Activated T-cell treated with anti-CD3 and anti-CD28 coated beads, Interleukin-2, amount 50 U/mL, for 72 hours (primary cell): ENCODE data around the gene ALAS2. TPM values are rescaled to one million over a fixed set of nuclear protein-coding genes. Genes with fewer than 3 reads are reported as not detected.

ENCODE experiments used
- ATAC-seq, 2 donors: fragments of 150-1000 bp; cut with Tn5 transposase; replicated peaks in 1 of 2; 2 replicates each; pipeline ENCODE4 v1.10.0; 2021; ENCODE audit warnings: moderate library complexity in 2 of 2, mild to moderate bottlenecking in 1 of 2
- DNase-seq, 2 donors: peaks; one replicate each; pipeline ENCODE4 v3.0.0; 2021 to 2022; ENCODE audit warnings: mixed read lengths in 1 of 2
- H3K27ac Mint-ChIP-seq: one replicate; pipeline ENCODE4 v1.8.0; 2022; ENCODE audit warnings: mild to moderate bottlenecking, moderate library complexity, mixed read lengths
- H3K27me3 Mint-ChIP-seq: one replicate; pipeline ENCODE4 v1.8.0; 2022; ENCODE audit warnings: low read depth, mixed read lengths
- H3K36me3 Mint-ChIP-seq, 2 donors: one replicate each; pipeline ENCODE4 v1.8.0; 2022; ENCODE audit warnings: mixed read lengths in 2 of 2, mild to moderate bottlenecking in 1 of 2; ENCODE audit not compliant: insufficient read depth in 2 of 2
- H3K4me1 Mint-ChIP-seq: one replicate; pipeline ENCODE4 v1.8.0; 2022; ENCODE audit warnings: low read depth, mixed read lengths
- H3K4me3 Mint-ChIP-seq, 2 donors: one replicate each; pipeline ENCODE4 v1.8.0; 2022; ENCODE audit warnings: mild to moderate bottlenecking in 2 of 2, mixed read lengths in 2 of 2, moderate library complexity in 2 of 2
- H3K9me3 Mint-ChIP-seq, 2 donors: one replicate each; pipeline ENCODE4 v1.8.0; 2022; ENCODE audit warnings: mixed read lengths in 2 of 2
- total RNA-seq, 2 donors: library from RNA; stranded (reverse); gene quantifications; one replicate each; pipeline ENCODE4 v1.2.3, GENCODE V29; 2022

Gene ALAS2
- total RNA-seq, 2 donors from 2014 or later: not detected

DNA sequence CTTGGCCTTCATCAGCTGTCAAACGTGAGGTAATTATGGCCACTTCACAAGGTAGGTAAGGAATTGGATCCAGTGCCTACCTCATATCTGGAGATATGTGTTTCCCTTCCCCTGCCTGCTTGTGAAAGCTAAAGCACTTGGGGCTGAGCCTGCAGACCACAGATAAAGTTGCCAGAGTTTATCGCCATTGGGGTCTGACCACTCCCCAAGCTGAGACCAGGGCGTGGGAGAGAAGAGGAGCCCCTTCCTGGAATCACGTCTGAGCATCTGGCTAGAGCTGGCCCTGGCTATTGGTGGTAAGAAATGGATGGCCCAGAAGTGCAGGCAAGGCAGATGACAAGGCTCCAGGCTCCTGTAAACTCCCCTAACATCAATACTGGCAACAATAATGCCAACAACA is 2.7 kb downstream of the ALAS2 start:
- H3K27ac Mint-ChIP-seq: no peak overlapping the region
- ATAC-seq: no peak
- no peaks in the 10 kb centered on the region for H3K4me1 Mint-ChIP-seq
- no peak for DNase-seq
- peaks cover 0 to 2% of the 10 kb centered on the region in 2 donors for H3K36me3 Mint-ChIP-seq
- H3K9me3 Mint-ChIP-seq: no peaks in the 10 kb centered on the region
- no peak overlapping the region for H3K4me3 Mint-ChIP-seq
- peaks cover 19% of the 10 kb centered on the region for H3K27me3 Mint-ChIP-seq

DNA sequence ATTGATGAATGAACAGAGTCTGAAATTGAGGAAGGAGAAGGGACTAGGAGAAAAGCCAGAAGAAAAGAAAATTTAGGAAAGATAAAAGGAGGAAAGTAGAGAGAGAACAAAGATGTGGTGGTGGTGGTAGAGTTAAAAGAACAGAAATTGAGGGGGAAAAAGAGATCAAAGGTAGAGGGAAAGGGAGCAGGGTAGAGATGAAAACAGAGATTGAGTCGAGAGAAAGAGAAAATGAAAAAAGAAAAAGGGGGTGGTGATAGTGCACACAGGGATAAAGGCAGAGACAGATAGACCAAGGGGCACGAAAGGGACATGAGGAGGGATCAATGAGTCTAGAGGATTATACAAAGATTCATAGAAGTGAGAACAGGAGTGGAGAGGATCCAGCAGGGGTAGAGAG is 3.9 kb downstream of the ALAS2 start:
- Mint-ChIP-seq H3K4me1 (no peaks in the 10 kb centered on the region), H3K9me3 (no peaks in the 10 kb centered on the region)
- ATAC-seq: no peak

DNA sequence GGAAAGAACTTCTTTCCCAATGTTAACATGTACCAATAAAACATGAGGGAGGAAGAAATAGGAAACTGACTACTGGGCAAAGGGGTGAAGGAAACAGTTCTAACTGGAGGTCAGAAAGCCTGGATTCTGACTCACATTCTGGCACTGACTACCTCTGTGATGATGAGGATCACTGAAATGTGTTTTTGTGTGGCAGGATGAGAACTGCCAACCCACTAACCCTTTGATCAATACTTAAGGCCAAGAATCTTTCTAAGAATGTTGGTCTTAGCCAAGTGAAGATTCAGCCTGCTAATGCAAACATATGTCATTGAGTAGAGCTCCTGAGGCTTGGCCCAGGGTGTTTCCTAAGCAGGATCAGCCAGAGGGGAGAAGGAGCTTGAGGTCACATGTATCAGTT is 4.6 kb downstream of the ALAS2 start:
- H3K4me3 Mint-ChIP-seq: no peak overlapping the region
- no peak overlapping the region for H3K27ac Mint-ChIP-seq
- H3K27me3 Mint-ChIP-seq: peaks cover 23% of the 10 kb centered on the region
- no peak for DNase-seq
- H3K9me3 Mint-ChIP-seq: no peaks in the 10 kb centered on the region
- no peaks in the 10 kb centered on the region for H3K4me1 Mint-ChIP-seq
- peaks cover 0 to 2% of the 10 kb centered on the region in 2 donors for H3K36me3 Mint-ChIP-seq
- no peak for ATAC-seq

More for the DNA sequence above, 3.9 kb downstream of the ALAS2 start:
- H3K36me3 Mint-ChIP-seq: peaks cover 0 to 2% of the 10 kb centered on the region in 2 donors
- H3K27ac Mint-ChIP-seq: no peak overlapping the region
- no peak overlapping the region for H3K4me3 Mint-ChIP-seq
- DNase-seq: no peak
- H3K27me3 Mint-ChIP-seq: peaks cover 19% of the 10 kb centered on the region

DNA sequence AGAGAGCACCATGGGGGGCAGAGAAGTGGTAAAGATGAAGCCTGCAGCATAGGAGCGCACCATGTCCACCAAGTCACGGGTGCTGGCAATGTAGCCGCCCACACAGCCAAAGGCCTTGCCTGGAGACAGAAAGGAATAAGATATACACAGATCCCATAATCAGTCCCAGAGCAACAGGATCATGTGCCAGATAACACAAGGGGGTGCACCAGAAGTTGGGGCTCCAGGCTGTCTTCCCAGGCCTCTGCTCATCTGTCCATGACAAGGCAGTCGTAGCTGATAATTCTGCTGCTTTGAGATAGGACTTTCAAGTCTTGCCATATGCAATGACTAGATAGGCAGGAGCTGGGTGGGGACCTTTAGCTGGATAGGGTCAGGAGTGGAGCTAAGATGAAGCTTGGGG is 15.9 kb downstream of the ALAS2 start:
- H3K27me3 Mint-ChIP-seq: no peaks in the 10 kb centered on the region
- no peaks in the 10 kb centered on the region for H3K9me3 Mint-ChIP-seq
- DNase-seq (no peak), ATAC-seq (no peak)
- H3K4me1 Mint-ChIP-seq: no peaks in the 10 kb centered on the region
- H3K36me3 Mint-ChIP-seq: no peaks in the 10 kb centered on the region
- H3K27ac Mint-ChIP-seq: no peak overlapping the region
- no peak overlapping the region for H3K4me3 Mint-ChIP-seq

DNA sequence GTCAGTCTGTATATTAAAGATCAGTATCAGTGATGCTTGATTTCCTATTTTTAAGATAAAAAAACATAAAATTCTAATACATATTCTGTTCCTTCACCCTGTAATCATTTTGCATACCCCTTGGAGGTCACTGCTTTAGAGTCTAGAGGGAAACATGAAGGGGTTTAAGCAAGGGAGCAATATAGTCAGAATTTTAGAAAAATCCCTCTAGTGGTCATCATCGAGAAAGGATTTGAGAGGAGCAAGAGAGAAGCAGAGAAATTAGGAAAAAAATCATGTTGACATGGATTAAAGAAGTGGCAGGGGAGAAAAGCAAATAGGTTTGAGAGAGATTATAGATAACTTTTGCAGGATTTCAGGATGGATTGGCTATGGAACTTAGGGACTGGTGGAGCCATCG is 19.5 kb downstream of the ALAS2 start:
- no peaks in the 10 kb centered on the region for H3K9me3 Mint-ChIP-seq
- H3K4me1 Mint-ChIP-seq: peaks cover 5% of the 10 kb centered on the region
- no peak overlapping the region for H3K4me3 Mint-ChIP-seq
- H3K27me3 Mint-ChIP-seq: no peaks in the 10 kb centered on the region
- DNase-seq (no peak), ATAC-seq (no peak)
- no peak overlapping the region for H3K27ac Mint-ChIP-seq
- H3K36me3 Mint-ChIP-seq: peaks cover 0 to 3% of the 10 kb centered on the region in 2 donors

DNA sequence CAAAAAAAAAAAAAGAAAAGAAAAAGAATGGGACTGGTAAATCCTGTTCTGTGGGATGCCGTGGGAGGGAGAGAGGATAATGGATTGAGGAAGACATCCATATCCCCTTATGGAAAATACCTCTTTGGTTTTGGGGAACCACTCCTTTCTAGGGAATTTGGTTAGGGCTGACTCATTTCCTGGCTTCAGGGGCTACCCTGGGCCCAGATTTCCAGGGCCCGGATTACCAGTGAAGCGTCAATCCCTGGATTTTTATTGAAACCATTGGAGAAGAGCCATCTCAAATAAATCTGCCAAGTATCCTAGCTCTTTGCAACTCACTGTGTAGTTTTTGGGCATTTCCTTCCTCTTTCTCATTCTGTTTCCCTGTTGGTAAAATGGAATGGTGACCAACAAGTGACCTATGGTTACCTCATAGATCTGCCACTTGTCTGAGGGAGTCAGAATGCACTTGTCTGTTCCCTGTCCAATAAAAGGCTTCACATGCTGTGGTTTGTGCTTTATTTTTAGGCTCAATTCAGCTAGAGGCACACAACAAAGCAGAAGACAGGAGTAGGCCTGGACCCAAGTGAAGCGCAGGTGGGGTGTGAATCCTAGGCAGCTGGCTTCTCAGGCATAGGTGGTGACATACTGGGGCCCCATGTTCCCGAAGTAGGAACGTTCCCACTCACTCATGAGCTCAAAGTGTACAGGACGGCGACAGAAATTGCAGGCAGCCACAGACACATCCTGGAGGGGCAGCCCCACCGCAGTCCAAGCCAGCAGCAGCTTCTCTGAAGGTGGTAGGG is 22.0 kb downstream of the ALAS2 start:
- no peak overlapping the region for H3K4me3 Mint-ChIP-seq
- peak overlapping the region; percentile 56 for H3K27ac Mint-ChIP-seq
- DNase-seq (no peak), ATAC-seq (peak in 1 of 2 donors; percentile 36)
- peaks cover 4 to 7% of the 10 kb centered on the region in 2 donors for H3K36me3 Mint-ChIP-seq
- no peaks in the 10 kb centered on the region for H3K27me3 Mint-ChIP-seq
- no peaks in the 10 kb centered on the region for H3K9me3 Mint-ChIP-seq
- H3K4me1 Mint-ChIP-seq: peaks cover 5% of the 10 kb centered on the region

DNA sequence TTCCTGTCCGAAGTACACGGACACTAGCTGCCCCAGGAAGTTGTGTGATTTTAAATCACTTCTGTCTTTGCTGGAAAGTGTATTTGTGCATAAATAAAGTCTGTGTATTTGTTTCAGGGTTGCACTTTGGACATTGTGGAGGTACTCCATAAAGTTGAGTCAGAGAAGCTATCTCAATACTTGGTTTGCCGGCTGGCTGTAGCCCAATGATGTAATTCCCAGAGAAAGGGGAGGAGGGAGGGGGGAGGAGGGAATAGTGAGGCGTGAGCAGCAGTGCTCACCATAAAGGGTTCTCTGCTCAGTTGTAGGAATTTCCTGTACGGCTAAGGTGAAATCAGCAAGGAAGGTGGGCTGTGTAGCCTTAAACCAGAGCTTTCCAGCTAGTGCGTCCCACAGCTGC is 23.1 kb downstream of the ALAS2 start:
- Mint-ChIP-seq H3K9me3 (no peaks in the 10 kb centered on the region), H3K4me1 (peaks cover 12% of the 10 kb centered on the region), H3K36me3 (peaks cover 7 to 10% of the 10 kb centered on the region in 2 donors), H3K27me3 (no peaks in the 10 kb centered on the region), H3K27ac (no peak overlapping the region), H3K4me3 (no peak overlapping the region)
- ATAC-seq: no peak
- no peak for DNase-seq

DNA sequence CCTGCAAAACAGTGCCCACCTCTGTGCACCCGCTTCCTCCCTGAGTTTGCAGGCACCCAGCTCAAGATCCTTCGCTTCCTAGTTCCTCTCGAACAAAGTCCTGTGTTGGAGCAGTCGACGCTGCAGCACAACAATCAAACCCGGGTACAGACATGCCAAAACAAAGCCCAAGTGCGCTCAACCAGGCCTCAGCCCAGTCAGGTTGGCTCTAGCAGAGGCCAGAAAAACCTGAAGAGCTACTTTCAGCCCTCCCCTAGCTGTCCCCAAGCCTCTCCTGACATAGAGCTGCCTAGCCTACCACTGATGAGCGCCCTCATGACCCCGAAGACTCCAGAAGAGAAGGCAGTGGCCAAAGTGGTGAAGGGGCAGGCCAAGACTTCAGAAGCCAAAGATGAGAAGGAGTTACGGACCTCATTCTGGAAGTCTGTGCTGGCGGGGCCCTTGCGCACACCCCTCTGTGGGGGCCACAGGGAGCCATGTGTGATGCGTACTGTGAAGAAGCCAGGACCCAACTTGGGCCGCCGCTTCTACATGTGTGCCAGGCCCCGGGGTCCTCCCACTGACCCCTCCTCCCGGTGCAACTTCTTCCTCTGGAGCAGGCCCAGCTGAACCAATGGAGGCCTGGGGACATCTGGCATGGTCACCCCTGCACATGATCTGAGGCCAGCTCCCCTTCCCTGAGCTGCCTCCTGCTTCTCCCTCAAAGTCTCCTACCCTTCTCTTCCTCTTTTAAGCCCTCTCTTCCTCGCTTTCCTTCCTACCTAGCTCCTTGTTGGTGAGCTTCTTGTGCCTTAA is 23.8 kb downstream of the ALAS2 start:
- Mint-ChIP-seq H3K9me3 (no peaks in the 10 kb centered on the region), H3K4me1 (peaks cover 18% of the 10 kb centered on the region), H3K36me3 (peaks cover 7 to 10% of the 10 kb centered on the region in 2 donors), H3K4me3 (no peak overlapping the region), H3K27ac (no peak overlapping the region), H3K27me3 (no peaks in the 10 kb centered on the region)
- DNase-seq (no peak), ATAC-seq (no peak)

DNA sequence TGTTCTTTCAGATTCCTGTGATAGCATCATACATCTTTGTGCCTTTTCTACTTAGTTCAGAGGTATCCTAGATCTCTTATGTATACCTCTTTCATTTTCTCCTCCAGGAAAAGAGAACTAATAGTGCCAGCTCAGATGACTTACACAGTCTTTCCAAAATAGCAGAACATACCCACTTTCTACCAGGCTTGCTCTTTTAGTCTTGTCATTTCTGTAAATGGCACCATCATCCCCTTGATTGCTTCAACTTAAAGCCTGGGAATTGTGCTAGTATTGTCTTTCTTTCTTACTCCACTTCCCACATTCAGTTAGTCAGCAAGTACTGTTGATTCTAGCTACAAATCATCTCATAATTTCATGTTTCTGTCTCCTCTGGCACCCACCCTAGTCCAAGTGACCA is 25.5 kb downstream of the ALAS2 start:
- Mint-ChIP-seq H3K27me3 (no peaks in the 10 kb centered on the region), H3K36me3 (peaks cover 11 to 12% of the 10 kb centered on the region in 2 donors), H3K9me3 (no peaks in the 10 kb centered on the region)

DNA sequence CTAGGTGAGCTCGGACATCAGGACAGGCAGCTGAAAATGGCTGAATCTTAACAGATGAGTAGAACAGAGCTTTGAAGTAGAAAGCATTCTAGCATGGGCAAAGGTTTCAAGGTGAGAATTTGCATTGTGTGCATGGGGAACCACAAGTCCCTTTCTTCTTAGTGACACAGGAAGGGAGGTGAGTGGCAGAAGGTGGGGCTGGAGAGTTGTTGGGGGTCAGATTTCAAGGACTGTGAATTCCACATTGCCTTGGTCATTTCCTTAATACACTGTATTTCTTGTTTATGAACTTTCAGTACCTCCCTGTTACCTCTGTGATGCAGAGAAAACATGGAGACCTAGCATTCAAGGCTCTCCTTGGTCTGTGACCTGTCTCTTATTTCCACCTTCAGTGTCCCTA is 26.5 kb downstream of the ALAS2 start:
- Mint-ChIP-seq H3K9me3 (no peaks in the 10 kb centered on the region), H3K4me3 (no peak overlapping the region), H3K36me3 (peaks cover 11 to 12% of the 10 kb centered on the region in 2 donors), H3K4me1 (peaks cover 38% of the 10 kb centered on the region), H3K27ac (no peak overlapping the region), H3K27me3 (no peaks in the 10 kb centered on the region)
- DNase-seq (no peak), ATAC-seq (no peak)

More for the DNA sequence above, 25.5 kb downstream of the ALAS2 start:
- Mint-ChIP-seq H3K27ac (no peak overlapping the region), H3K4me1 (peaks cover 31% of the 10 kb centered on the region), H3K4me3 (no peak overlapping the region)
- ATAC-seq (no peak), DNase-seq (no peak)

DNA sequence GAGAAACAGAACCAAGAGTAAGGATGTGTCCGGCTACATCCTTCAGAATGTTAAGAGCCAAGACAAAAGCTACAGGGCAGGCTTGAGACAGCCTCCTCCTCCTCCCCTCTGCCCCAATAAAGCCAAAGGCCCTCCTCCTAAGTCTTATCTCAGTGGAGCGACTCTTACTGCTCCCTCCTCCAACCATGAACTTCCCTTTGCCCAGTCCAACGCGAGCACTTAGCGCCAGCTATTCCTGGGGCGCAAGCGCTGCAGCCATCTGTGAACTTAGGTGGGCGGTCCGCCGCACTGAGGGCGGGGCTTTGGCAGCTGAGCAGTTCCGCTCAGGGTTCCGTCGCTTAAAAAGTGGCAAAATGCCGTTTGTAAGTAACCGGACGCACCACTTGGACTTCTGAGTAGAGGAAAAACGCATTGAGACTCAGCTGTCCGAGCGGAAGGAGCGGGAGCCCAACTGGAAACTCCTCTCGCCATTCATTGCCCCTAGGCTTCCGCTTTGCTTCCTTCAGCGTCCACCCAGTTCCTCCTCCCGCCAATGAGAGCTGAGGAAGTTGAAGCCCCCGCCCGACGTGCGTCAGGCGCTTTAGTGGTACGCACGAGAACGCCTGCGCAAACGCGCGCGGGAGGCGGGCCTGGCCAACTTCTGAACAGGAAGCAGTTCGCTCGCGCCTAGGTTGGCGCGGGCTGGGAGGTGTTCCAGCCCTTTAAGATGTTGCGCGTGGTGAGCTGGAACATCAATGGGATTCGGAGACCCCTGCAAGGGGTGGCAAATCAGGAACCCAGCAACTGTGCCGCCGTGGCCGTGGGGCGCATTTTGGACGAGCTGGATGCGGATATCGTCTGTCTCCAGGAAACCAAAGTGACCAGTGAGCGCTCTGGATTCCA is 30.8 kb downstream of the ALAS2 start, which contains the start of gene APEX2:
TSS of gene APEX2 (plus strand) at position 647 of the 882 bp plus-strand sequence. CDS start at position 707, 60 bp downstream.
- DNase-seq: peak; percentile 86 to 89
- H3K4me3 Mint-ChIP-seq: peak within 1 kb of the TSS; percentile 91 to 99
- peaks cover 7% of the 10 kb centered on the region for H3K27me3 Mint-ChIP-seq
- peak; percentile 96 to 97 for ATAC-seq
- H3K27ac Mint-ChIP-seq: peak within 1 kb of the TSS; percentile 99
- H3K4me1 Mint-ChIP-seq: peaks cover 34% of the 10 kb centered on the region
- H3K36me3 Mint-ChIP-seq: peaks cover 7 to 8% of the 10 kb centered on the region in 2 donors
- H3K9me3 Mint-ChIP-seq: no peaks in the 10 kb centered on the region

DNA sequence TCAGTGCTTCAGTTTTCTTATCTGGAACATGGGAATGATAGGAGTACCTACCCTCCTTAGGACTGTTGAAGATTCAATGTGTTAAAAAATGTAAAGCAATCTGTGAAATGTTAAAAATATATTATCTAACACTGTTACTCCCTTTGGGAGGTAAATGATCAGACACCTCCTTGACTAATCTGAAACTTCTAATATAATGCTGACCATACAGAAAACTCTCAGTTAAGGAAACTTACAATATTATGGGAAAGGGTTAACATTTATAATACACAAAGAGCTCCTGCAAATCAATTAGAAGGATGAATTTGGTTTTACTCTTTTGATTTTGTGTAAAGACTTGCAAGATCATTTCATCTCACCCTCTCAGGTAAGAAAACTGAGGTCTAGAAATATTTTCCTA is 35.2 kb downstream of the ALAS2 start:
- Mint-ChIP-seq H3K36me3 (peaks cover 0 to 2% of the 10 kb centered on the region in 2 donors), H3K4me1 (peaks cover 9% of the 10 kb centered on the region), H3K9me3 (no peaks in the 10 kb centered on the region), H3K4me3 (no peak overlapping the region), H3K27me3 (peaks cover 22% of the 10 kb centered on the region), H3K27ac (no peak overlapping the region)
- ATAC-seq (no peak), DNase-seq (no peak)
